Vagina (tissue), 2 donors: Measurements from ENCODE around the gene TECTA. TPM values are rescaled to one million over a fixed set of nuclear protein-coding genes. Genes with fewer than 3 reads are reported as not detected.

Experiments
- DNase-seq, 2 donors: peaks; one replicate each; pipeline ENCODE4 v3.0.0-alpha.2; 2017; ENCODE audit errors: extremely low spot score in 2 of 2
- H3K27ac ChIP-seq: fragments of 200-600 bp; sonication (generic); one replicate; pipeline ENCODE4 v1.5.1; 2019
- H3K27me3 ChIP-seq: fragments of 200-600 bp; sonication (generic); one replicate; pipeline ENCODE4 v1.5.1; 2019
- H3K36me3 ChIP-seq, 2 donors: fragments of 200-600 bp; sonication (generic); one replicate each; pipeline ENCODE4 v1.5.1; 2017 to 2019
- H3K4me1 ChIP-seq: fragments of 200-600 bp; sonication (generic); one replicate; pipeline ENCODE4 v1.5.1; 2019
- H3K4me3 ChIP-seq, 2 donors: fragments of 200-600 bp; sonication (generic); 1 replicate in 1 of 2; 2 replicates in 1 of 2; pipeline ENCODE4 v1.5.1; 2016 to 2019
- H3K9me3 ChIP-seq: fragments of 200-600 bp; sonication (generic); one replicate; pipeline ENCODE4 v1.5.1; 2019
- POLR2A ChIP-seq, 2 donors: fragments of 450-650 bp; IDR thresholded peaks; one replicate each; pipeline ENCODE4 v1.6.1; 2017; ENCODE audit warnings: antibody characterized with exemption in 2 of 2, mild to moderate bottlenecking in 2 of 2, moderate library complexity in 2 of 2
- POLR2AphosphoS5 ChIP-seq, 2 donors: sonication (generic); formaldehyde crosslinking; IDR thresholded peaks; one replicate each; pipeline ENCODE4 v1.9.0; 2017; ENCODE audit warnings: antibody characterized with exemption in 2 of 2, mild to moderate bottlenecking in 2 of 2, low read depth in 1 of 2; ENCODE audit not compliant: insufficient read depth in 1 of 2
- intact Hi-C: fragments of 100-400 bp; cut with DNase I; formaldehyde crosslinking; loops from one replicate; pipeline ENCODE4 v1.15.1; 2023
- total RNA-seq: library from RNA; depleted of rRNA; stranded (reverse); fragments of >200 nt; gene quantifications from one replicate; pipeline ENCODE4 v1.2.3, GENCODE V29; 2016
- TF ChIP-seq, protein P1 (sequence below), 3 experiments: fragments of 450-650 bp in 2 of 3; fragments of 200-600 bp in 1 of 3; sonication (generic) in 1 of 3; IDR thresholded peaks; one replicate each; pipeline ENCODE4 v1.5.1; 2017 to 2019; ENCODE audit warnings: antibody characterized with exemption in 3 of 3, mild to moderate bottlenecking in 2 of 3, moderate library complexity in 2 of 3

TECTA gene
- total RNA-seq, 1 donor from 2014 or later = 1.2 TPM

DNA sequence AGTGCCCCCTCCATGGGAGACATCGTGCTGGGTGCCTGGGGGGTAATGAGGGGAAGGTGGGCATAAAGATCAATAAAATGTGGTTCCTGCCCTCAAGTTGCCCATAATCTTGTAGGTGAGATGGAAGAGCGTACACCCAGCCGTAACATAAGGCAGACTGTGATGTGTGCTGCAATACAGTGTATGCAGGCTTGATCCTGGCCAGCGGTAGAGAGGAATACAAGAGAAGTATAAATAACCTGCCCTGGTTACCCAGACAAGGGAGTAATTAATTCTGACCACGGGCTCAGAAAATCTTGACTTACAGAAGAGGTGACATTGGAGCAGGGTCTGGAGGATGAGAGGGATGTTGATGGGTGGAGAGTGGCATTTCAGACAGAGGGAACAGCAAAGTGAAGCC lies 43.7 kb downstream of the TECTA start:
- H3K36me3 ChIP-seq = no peaks in the 10 kb centered on the region
- H3K4me3 ChIP-seq = no peak overlapping the region
- peak in 1 of 2 donors; percentile 5 for DNase-seq
- H3K27ac ChIP-seq = no peak overlapping the region
- intact Hi-C loops = no loop called here
- no peaks in the 10 kb centered on the region for H3K4me1 ChIP-seq
- no peaks in the 10 kb centered on the region for H3K27me3 ChIP-seq
- no peaks in the 10 kb centered on the region for H3K9me3 ChIP-seq
- TF ChIP-seq, protein P1, sequence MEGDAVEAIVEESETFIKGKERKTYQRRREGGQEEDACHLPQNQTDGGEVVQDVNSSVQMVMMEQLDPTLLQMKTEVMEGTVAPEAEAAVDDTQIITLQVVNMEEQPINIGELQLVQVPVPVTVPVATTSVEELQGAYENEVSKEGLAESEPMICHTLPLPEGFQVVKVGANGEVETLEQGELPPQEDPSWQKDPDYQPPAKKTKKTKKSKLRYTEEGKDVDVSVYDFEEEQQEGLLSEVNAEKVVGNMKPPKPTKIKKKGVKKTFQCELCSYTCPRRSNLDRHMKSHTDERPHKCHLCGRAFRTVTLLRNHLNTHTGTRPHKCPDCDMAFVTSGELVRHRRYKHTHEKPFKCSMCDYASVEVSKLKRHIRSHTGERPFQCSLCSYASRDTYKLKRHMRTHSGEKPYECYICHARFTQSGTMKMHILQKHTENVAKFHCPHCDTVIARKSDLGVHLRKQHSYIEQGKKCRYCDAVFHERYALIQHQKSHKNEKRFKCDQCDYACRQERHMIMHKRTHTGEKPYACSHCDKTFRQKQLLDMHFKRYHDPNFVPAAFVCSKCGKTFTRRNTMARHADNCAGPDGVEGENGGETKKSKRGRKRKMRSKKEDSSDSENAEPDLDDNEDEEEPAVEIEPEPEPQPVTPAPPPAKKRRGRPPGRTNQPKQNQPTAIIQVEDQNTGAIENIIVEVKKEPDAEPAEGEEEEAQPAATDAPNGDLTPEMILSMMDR (IDR thresholded peaks at IDR 0.05) = no peak
- TF ChIP-seq POLR2A (IDR thresholded peaks at IDR 0.05) = no peak
- TF ChIP-seq POLR2AphosphoS5 (IDR thresholded peaks at IDR 0.05; ENCODE audit: insufficient read depth in 1 of 2, low read depth in 1 of 2) = no peak

DNA sequence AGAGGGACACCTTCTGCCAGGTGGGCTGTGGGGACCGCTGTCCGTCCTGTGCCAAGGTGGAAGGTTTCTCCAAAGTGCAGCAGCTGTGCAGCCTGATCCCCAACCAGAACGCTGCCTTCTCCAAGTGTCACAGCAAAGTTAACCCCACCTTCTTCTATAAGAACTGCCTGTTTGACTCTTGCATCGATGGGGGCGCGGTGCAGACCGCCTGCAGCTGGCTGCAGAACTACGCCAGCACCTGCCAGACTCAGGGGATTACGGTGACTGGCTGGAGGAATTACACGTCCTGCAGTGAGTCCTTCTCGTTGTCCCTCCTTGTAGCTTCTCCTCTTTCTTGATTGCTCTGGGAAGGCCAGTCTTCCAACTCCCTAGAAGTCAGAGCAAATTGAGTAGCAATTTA lies 44.8 kb downstream of the TECTA start:
- intact Hi-C loops = no loop called here
- no peak overlapping the region for H3K27ac ChIP-seq
- no peaks in the 10 kb centered on the region for H3K4me1 ChIP-seq
- H3K4me3 ChIP-seq = no peak overlapping the region
- no peaks in the 10 kb centered on the region for H3K9me3 ChIP-seq
- no peaks in the 10 kb centered on the region for H3K36me3 ChIP-seq
- H3K27me3 ChIP-seq = no peaks in the 10 kb centered on the region
- peak in 1 of 2 donors; percentile 81 for DNase-seq
- TF ChIP-seq POLR2A (IDR thresholded peaks at IDR 0.05) (no peak), POLR2AphosphoS5 (IDR thresholded peaks at IDR 0.05; ENCODE audit: insufficient read depth in 1 of 2, low read depth in 1 of 2) (no peak)

DNA sequence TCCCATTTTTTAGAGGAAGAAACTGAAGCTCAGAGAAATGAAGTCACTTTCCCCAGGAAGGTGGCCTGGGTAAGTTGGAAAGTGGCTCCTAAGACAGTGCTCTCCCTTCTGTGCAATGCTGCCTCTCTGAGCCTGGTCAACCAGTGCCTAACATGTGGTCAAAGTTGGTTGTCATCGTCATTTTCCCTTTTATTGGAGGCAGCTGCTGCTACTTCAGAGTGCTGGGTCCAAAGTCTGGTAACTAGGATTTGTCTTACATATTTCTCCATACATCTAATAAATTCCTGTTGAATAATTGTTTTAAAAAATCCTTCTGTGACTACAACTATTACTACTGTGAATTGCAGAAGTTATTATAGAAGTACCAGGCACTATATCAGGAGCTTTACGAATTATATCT lies 48.1 kb downstream of the TECTA start:
- no peak overlapping the region for H3K27ac ChIP-seq
- no peaks in the 10 kb centered on the region for H3K4me1 ChIP-seq
- H3K4me3 ChIP-seq = no peak overlapping the region
- intact Hi-C loops = no loop called here
- no peaks in the 10 kb centered on the region for H3K9me3 ChIP-seq
- H3K36me3 ChIP-seq = no peaks in the 10 kb centered on the region
- DNase-seq = peak in 1 of 2 donors; percentile 49
- TF ChIP-seq, protein P1 (IDR thresholded peaks at IDR 0.05) = no peak
- H3K27me3 ChIP-seq = no peaks in the 10 kb centered on the region

DNA sequence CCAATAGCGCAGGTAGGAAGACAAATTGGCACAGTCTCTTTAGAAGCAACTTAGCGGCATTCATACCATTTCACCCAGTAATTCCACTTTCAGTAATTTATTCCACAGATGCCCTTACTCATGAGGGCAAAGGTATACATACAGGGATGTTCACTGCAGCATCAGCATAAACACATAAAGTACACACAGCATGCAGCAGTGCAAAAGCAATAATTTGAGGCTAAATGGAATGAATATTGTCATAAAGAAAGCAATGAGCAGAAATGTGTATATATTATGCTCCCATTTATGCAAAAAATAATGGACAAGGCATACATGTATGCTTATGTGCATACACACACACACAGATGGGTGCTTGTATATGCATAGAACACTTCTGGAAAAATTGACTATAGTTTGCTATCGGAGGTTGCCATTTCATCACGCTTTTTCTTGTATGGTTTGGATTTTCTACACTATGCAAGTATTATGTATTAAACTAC lies 50.2 kb downstream of the TECTA start:
- Histone ChIP-seq H3K9me3 (no peaks in the 10 kb centered on the region), H3K4me3 (no peak overlapping the region), H3K27ac (no peak overlapping the region), H3K4me1 (no peaks in the 10 kb centered on the region), H3K27me3 (no peaks in the 10 kb centered on the region), H3K36me3 (no peaks in the 10 kb centered on the region)
- no peak for DNase-seq
- intact Hi-C loops = no loop called here
- TF ChIP-seq POLR2A (IDR thresholded peaks at IDR 0.05) (no peak), POLR2AphosphoS5 (IDR thresholded peaks at IDR 0.05; ENCODE audit: insufficient read depth in 1 of 2, low read depth in 1 of 2) (no peak)
- TF ChIP-seq, protein P1 (IDR thresholded peaks at IDR 0.05) = no peak

DNA sequence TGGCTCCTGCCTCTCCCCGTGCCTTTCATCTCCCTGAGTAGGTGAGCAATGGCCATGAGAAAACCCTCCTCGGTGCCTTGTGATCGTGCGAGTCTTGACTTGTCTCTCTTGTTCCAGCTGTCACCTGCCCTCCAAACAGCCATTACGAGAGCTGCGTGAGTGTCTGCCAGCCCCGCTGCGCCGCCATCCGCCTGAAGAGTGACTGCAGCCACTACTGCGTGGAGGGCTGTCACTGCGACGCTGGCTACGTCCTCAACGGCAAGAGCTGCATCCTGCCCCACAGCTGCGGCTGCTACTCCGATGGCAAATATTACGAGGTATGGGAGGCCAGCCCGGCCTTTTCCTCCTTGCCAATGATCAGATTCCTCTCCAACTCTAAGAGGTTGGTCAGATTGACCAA lies 51.7 kb downstream of the TECTA start:
- intact Hi-C loops = no loop called here
- Histone ChIP-seq H3K27ac (no peak overlapping the region), H3K9me3 (no peaks in the 10 kb centered on the region), H3K4me1 (no peaks in the 10 kb centered on the region), H3K36me3 (no peaks in the 10 kb centered on the region), H3K27me3 (no peaks in the 10 kb centered on the region), H3K4me3 (no peak overlapping the region)
- no peak for DNase-seq
- TF ChIP-seq POLR2A (IDR thresholded peaks at IDR 0.05) = no peak
- TF ChIP-seq, protein P1 (IDR thresholded peaks at IDR 0.05) = no peak
- TF ChIP-seq POLR2AphosphoS5 (IDR thresholded peaks at IDR 0.05; ENCODE audit: insufficient read depth in 1 of 2, low read depth in 1 of 2) = no peak
